COR-L47 (cell line): ENCODE measurements around the gene MSMB.
"Not testable (repeated sequence)": the region's sequence is repeated elsewhere in the genome, so short reads cannot be mapped to it uniquely, and the experiment has no call there.

ENCODE experiments used
- DNase-seq: peaks from one replicate; lab custom pipeline; 2025; lab: John Stamatoyannopoulos, UW

MSMB gene

DNA sequence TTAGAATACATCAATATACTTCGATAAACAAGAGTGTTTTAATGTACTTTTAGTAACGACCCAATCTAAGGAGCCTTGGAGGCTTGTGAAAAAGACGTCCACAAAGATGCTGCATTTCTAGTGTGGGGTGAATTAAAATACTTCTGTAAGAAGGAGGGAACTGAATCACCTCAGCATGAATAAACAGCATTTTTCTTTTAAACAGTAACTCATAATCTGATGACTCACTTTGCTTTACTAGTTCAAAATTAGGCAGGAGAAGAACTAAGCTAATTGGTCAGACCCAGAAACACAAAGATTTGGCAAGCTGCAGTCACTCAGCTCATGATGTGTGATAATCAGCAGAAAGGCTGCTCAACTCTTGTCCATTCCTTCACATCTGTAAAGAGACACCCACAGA lies 39.9 kb downstream of the MSMB start:
- DNase-seq, result no peak

DNA sequence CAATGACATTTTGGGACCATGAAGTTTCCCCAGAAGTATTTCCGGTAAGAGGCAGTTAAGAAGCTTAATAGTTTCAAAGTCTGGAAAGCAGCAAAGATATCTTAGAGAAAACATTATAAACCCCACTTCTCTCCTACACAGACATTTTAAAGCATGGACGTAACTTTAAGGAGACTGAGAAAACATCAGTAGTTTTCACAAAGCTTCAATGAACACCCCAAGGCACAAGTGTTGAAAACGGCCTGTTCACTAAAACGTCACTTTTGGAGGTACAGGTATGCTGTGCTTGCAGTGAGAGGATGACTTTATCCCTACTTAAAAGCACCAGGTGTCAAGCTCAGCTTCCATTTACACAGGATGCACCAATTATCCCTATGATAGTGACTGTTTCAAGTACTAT lies 40.7 kb downstream of the MSMB start:
- no peak for DNase-seq

DNA sequence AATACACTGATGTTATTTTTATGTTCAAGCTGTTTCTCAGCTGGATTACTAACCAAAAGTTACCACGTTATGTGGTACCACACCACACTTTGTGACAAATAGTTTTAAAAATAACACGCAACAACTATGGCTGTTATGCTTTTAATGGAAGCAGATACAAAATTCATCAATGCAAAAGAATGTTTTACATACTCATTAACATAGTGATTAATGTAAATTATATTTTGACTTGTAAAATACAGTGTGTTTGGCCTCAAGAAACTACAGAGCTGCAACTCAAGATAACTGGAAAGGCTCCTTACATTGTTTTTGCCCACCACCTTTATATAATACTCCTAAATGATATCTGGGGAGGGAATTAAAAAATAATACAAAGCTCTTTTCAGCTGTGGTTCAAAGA lies 41.1 kb downstream of the MSMB start:
- no peak for DNase-seq

GRCh38 chr10:46002916-46003693 lies 43.0 kb downstream of the MSMB start:
- DNase-seq, result no peak

- DNase-seq, result not testable (repeated sequence)
These were observed 43.8 kb downstream of the MSMB start for GRCh38 chr10:46002189-46002687.

DNA sequence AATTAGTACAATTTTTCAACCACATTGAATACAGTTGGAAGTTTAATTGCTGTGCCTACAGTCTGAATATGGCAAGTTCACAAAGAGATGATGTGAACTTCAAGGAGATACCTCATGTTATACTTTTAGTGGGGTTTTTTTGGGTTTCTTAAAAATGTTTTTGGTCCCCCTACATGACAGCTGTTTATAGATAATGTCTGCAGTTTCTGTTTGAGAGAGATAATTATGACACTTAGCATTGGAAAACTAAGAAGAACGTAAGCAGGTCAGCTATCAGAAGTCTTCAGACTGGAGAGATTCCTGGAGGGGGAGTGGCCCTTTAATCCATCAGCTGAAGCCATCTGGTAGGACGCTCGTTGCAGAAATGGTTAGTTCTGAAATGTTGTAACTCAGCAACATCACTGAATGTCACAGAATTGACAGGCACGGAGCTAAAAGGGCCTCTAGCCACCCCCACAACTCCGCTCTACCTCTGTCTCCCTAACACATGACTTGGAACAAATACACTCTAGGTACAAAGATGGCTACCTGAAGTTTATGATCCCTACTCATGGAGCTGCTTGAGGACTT lies 44.8 kb downstream of the MSMB start:
- DNase-seq, result no peak

- DNase-seq, result no peak
These were observed 45.5 kb downstream of the MSMB start for GRCh38 chr10:46000538-46000937.

DNA sequence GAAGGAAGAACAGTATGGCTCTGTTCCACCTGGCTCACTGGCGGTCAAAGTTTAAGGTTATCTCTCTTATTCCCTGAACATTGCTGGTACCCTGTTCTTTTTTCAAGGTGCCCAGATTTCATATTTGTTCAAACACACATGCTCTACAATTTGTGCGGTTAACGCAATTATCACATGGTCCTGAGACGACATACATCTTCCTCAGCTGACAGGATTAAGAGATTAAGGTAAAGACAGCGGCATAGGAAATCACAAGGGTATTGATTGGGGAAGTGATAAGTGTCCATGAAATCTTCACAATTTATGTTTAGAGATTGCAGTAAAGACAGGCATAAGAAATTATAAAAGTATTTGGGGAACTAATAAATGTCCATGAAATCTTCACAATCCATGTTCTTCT lies 46.1 kb downstream of the MSMB start:
- DNase-seq, result not testable (repeated sequence)

GRCh38 chr10:45997994-45998763 lies 47.9 kb downstream of the MSMB start:
- DNase-seq, result no peak

DNA sequence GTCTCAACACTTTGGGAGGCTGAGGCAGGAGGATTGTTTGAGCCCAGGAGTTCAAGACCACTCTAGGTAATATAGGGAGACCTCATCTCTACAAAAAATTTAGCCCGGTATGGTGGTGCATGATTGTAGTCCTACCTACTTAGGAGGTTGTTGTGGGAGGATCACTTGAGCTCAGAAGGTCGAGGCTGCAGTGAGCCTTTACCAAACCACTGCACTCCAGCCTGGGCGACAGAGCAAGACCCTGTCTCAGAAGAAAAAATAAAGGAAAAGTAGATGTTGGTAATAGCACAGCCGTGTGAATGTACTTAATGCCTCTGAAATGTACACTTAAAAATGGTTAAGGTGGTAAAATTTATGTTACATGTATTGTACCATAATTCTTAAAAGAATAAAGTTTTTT lies 48.5 kb downstream of the MSMB start:
- no peak for DNase-seq

DNA sequence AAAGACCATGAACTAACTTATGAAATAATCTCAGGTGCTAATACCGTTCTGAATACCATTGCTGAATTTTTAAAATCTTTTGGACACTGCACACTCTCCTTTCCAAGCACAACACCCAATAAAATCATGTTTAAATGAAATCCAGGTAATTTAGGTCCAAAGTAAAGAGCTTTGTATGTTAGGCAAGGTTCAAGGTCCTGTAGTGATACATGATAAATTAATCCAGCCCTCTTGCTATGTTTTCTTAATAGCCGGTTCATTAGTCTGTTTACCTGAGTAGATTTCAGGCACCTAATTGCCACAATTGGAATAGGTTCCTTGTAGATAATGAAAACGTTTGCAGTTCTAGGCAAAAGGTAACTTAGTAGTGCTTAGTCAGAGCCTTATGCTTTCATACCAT lies 60.5 kb downstream of the MSMB start:
- not testable (repeated sequence) for DNase-seq

DNA sequence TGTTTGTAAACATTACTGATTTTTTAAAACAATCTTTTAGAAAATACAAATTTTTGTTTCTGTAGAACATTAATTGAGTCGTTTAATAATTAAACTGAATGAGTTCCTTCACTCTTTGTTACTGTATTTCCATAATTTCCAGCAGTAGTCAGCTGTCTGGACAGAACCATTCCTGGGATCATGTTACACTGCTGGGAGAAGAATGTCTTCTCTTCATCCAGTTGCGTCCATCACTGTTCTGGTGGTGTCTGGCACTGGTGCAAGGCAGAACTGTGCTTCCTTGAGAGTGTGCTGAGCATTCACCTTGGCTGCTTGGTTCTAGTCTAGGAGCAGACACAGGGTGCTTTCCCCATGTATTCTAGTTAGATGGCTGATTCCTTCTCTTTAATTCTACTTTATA lies 61.6 kb downstream of the MSMB start:
- DNase-seq, result not testable (repeated sequence)

- not testable (repeated sequence) for DNase-seq
These were observed 62.4 kb downstream of the MSMB start for GRCh38 chr10:45983538-45984186.
